ENCODE data around the gene SH2D4B. TPM values are rescaled to one million over a fixed set of nuclear protein-coding genes. Genes with fewer than 3 reads are reported as not detected.

SH2D4B gene
- total RNA-seq, 1 experiment from 2014 or later, result 0.24 TPM

DNA sequence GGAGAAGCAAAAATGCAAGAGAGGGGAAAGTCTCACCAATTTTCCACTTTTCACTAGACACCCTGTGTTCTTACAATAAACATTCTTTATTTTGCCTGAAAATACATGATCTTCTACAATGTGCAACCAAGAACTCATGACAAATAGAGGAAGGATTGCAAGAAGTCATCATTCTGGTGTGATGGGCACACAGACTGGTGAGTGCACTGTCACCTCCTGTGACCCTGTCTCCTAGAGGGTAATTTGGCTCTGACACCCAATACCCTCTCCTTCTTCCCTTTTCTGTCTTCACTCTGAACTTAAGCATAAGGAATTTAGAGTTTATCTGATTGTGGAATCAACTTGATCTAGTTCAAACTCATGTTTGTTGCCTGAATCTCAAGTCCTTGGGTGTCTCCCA is 153.7 kb downstream of the SH2D4B start:
- H2AFZ ChIP-seq, result no peak overlapping the region
- ChIA-PET POLR2A (ENCODE audit: unreplicated experiment) (no interaction called here), CTCF (no interaction called here)
- H3K4me3 ChIP-seq, result no peak overlapping the region
- BruUV-seq (replicated peaks), result no TSS peak
- no peaks in the 10 kb centered on the region for H3K36me3 ChIP-seq (ENCODE audit: low read depth)
- no peak overlapping the region for H3K4me2 ChIP-seq
- H3K9me2 ChIP-seq (ENCODE audit: insufficient read depth), result no peaks in the 10 kb centered on the region
- intact Hi-C loops (cut with micrococcal nuclease; ENCODE audit: unreplicated experiment), result no loop called here
- H4K20me1 ChIP-seq (ENCODE audit: insufficient read depth), result no peaks in the 10 kb centered on the region
- TF ChIP-seq CTCF (conservative IDR thresholded peaks at IDR 0.05) (no peak), EZH2 (IDR thresholded peaks at IDR 0.05; ENCODE audit: low read depth) (no peak)
- DNase-seq, result no peak
- H3K27ac ChIP-seq, result no peak overlapping the region
- H3F3A ChIP-seq (ENCODE audit: insufficient read depth, low read depth), result no peaks in the 10 kb centered on the region
- no peaks in the 10 kb centered on the region for H3K4me1 ChIP-seq (replicated peaks; ENCODE audit: insufficient read depth)
- H3K27me3 ChIP-seq (ENCODE audit: insufficient read depth, low read depth), result peaks cover 73% of the 10 kb centered on the region
- no peaks in the 10 kb centered on the region for H3K9me3 ChIP-seq (ENCODE audit: insufficient read depth, low read depth)
- H3K79me2 ChIP-seq (ENCODE audit: low read depth), result no peaks in the 10 kb centered on the region

DNA sequence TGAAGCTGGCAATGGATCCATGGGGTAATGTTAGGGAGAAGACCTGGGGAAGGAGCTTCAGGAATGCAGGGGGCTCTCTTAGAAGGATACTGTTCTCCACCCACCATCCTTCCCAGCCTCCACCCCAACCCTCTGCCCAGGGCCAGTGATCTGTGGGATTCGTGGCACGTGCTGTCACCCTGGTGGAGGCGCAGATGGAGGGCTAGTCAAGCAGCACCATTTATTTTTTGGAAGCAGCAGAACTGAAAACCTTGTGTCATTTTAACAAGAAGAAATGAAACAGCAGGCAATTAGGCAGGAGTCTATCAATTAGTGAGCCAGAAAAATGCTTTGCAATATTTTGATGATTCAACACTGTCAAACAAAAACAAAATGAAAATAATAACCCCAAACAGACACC is 155.9 kb downstream of the SH2D4B start:
- H3K4me1 ChIP-seq (replicated peaks; ENCODE audit: insufficient read depth), result no peaks in the 10 kb centered on the region
- no peaks in the 10 kb centered on the region for H3K36me3 ChIP-seq (ENCODE audit: low read depth)
- H3K9me2 ChIP-seq (ENCODE audit: insufficient read depth), result no peaks in the 10 kb centered on the region
- H3K4me3 ChIP-seq, result no peak overlapping the region
- BruUV-seq (replicated peaks), result no TSS peak
- H3K9me3 ChIP-seq (ENCODE audit: insufficient read depth, low read depth), result no peaks in the 10 kb centered on the region
- no peaks in the 10 kb centered on the region for H4K20me1 ChIP-seq (ENCODE audit: insufficient read depth)
- peaks cover 90% of the 10 kb centered on the region for H3K27me3 ChIP-seq (ENCODE audit: insufficient read depth, low read depth)
- POLR2A ChIA-PET (ENCODE audit: unreplicated experiment), result no interaction called here
- no peaks in the 10 kb centered on the region for H3F3A ChIP-seq (ENCODE audit: insufficient read depth, low read depth)
- CTCF ChIA-PET, result no interaction called here
- TF ChIP-seq CTCF (conservative IDR thresholded peaks at IDR 0.05) (no peak), EZH2 (IDR thresholded peaks at IDR 0.05; ENCODE audit: low read depth) (no peak)
- H3K4me2 ChIP-seq, result no peak overlapping the region
- no peak for DNase-seq
- no peaks in the 10 kb centered on the region for H3K79me2 ChIP-seq (ENCODE audit: low read depth)
- no peak overlapping the region for H2AFZ ChIP-seq
- intact Hi-C loops (cut with micrococcal nuclease; ENCODE audit: unreplicated experiment), result no loop called here
- H3K27ac ChIP-seq, result no peak overlapping the region

GRCh38 chr10:80694930-80695329 is 157.2 kb downstream of the SH2D4B start:
- H2AFZ ChIP-seq, result no peak overlapping the region
- no TSS peak for BruUV-seq (replicated peaks)
- no peaks in the 10 kb centered on the region for H3K79me2 ChIP-seq (ENCODE audit: low read depth)
- no peak overlapping the region for H3K4me3 ChIP-seq
- H3K27ac ChIP-seq, result no peak overlapping the region
- DNase-seq, result no peak
- ChIA-PET POLR2A (ENCODE audit: unreplicated experiment) (no interaction called here), CTCF (no interaction called here)
- no peaks in the 10 kb centered on the region for H4K20me1 ChIP-seq (ENCODE audit: insufficient read depth)
- no peaks in the 10 kb centered on the region for H3F3A ChIP-seq (ENCODE audit: insufficient read depth, low read depth)
- TF ChIP-seq EZH2 (IDR thresholded peaks at IDR 0.05; ENCODE audit: low read depth), result no peak
- no peak for TF ChIP-seq CTCF (conservative IDR thresholded peaks at IDR 0.05)
- H3K9me2 ChIP-seq (ENCODE audit: insufficient read depth), result no peaks in the 10 kb centered on the region
- peaks cover 82% of the 10 kb centered on the region for H3K27me3 ChIP-seq (ENCODE audit: insufficient read depth, low read depth)
- no peaks in the 10 kb centered on the region for H3K4me1 ChIP-seq (replicated peaks; ENCODE audit: insufficient read depth)
- intact Hi-C loops (cut with micrococcal nuclease; ENCODE audit: unreplicated experiment), result loop anchor here (5.0 kb wide), 2 partner anchors 253 to 313 kb away; no protein-coding TSS in a partner anchor
- no peaks in the 10 kb centered on the region for H3K9me3 ChIP-seq (ENCODE audit: insufficient read depth, low read depth)
- H3K4me2 ChIP-seq, result no peak overlapping the region
- H3K36me3 ChIP-seq (ENCODE audit: low read depth), result no peaks in the 10 kb centered on the region

Other genes starting within 250 kb of the SH2D4B start
- gene MAT1A, start 248.2 kb upstream of the SH2D4B start, total RNA-seq (2021), result not detected in 2 replicates
- gene DYDC1, start 181.1 kb upstream of the SH2D4B start, total RNA-seq (2021), result not detected in 2 replicates
- not detected in 2 replicates for gene DYDC2, start 181.1 kb upstream of the SH2D4B start, total RNA-seq (2021)
- 88.7 and 105 TPM in 2 replicates for gene PRXL2A, start 129.4 kb upstream of the SH2D4B start, total RNA-seq (2021)
- 114 and 135 TPM in 2 replicates for gene TSPAN14, start 83.6 kb upstream of the SH2D4B start, total RNA-seq (2021)

Data from PC-9 (cell line).